Loucy (cell line): ENCODE results near the gene CGGBP1.

ENCODE experiments used
- CTCF ChIP-seq: fragments of 200-600 bp; sonication (generic); conservative IDR thresholded peaks from 2 replicates; pipeline ENCODE4 v1.5.1; 2014; ENCODE audit warnings: mild to moderate bottlenecking, antibody characterized with exemption, low read length
- EZH2phosphoT487 ChIP-seq: fragments of 200-600 bp; IDR thresholded peaks from 2 replicates; pipeline ENCODE4 v1.6.1; 2018; ENCODE audit warnings: antibody characterized with exemption, mild to moderate bottlenecking, moderate library complexity, borderline replicate concordance

DNA sequence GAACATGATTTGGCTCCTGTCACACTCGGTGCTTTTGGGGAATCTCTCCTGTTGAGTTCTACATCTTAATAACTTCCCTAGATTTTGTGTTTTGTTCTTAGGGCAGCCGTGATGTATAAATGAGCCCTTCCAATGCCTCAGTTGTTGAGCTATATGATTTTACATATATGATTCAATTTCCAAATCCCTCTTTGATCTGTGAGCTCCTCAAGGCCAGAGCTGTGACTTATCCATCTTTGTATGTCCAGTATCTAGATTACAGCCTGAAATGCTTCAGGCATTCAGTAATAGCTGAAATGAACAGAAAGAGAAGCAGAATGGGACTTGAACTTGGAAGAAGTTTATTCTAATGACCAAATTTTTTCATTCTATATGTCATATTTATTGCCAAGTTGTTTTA is 26.6 kb downstream of the CGGBP1 start:
- no peak for TF ChIP-seq CTCF
- TF ChIP-seq EZH2phosphoT487 = no peak
